ENCODE data around the gene SLC12A7. TPM values are rescaled to one million over a fixed set of nuclear protein-coding genes. Genes with fewer than 3 reads are reported as not detected.
A peak's percentile ranks its signal among the peaks of the same experiment; 100 is the strongest.
"Not testable (repeated sequence)": the region's sequence is repeated elsewhere in the genome, so short reads cannot be mapped to it uniquely, and the experiment has no call there.

The SLC12A7 gene
- total RNA-seq, 1 experiment from 2014 or later = 48.2 TPM

DNA sequence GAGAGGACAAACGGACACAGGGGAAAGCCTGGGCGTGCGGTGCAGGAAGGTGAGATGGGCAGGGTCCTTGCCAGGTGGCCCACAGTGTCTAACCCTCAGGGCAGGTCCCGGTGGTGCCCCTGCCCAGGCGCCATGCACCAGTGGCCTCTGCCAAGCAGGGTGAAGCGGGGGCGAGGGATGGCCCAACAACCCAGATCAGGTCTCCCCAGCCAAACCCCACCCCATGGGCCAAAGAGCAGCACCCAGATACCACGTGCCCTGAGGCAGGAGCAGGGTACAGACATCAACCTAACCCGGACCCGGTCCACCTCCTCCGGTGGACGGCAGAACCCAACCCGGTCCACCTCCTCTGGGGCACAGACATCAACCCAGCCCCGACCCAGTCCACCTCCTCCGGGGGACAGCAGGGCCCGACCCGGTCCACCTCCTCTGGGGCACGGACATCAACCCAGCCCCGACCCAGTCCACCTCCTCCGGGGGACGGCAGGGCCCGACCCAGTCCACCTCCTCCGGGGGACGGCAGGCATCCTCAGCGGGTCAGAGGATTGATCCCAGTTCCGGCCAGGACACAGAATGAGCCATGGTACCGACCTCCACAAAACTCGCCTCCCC lies 12.8 kb downstream of the SLC12A7 start:
- no peaks in the 10 kb centered on the region for H3F3A ChIP-seq (ENCODE audit: low read length, unreplicated experiment)

DNA sequence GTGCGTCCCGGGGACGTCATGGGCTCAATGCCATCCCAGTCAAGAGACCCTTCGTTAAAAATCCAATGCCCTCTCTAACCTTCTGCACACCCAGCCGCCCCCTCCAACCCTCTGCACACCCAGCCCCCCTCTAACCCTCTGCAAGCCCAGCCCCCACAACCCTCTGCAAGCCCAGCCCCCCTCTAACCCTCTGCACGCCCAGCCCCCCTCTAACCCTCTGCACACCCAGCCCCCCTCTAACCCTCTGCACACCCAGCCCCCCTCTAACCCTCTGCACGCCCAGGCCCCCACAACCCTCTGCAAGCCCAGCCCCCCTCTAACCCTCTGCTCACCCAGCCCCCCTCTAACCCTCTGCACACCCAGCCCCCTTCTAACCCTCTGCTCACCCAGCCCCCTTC lies 13.9 kb downstream of the SLC12A7 start:
- H3K27ac ChIP-seq (ENCODE audit: low read length); H2AFZ ChIP-seq (ENCODE audit: low read length); H3K27me3 ChIP-seq (ENCODE audit: low read length); intact Hi-C loops (cut with micrococcal nuclease); H3F3A ChIP-seq (ENCODE audit: low read length, unreplicated experiment); H3K9me2 ChIP-seq (replicated peaks; ENCODE audit: low read length); DNase-seq; CTCF ChIA-PET; H3K9ac ChIP-seq (ENCODE audit: low read length); BruUV-seq (replicated peaks); H3K4me2 ChIP-seq (ENCODE audit: low read length); H3K4me1 ChIP-seq (ENCODE audit: insufficient read depth, low read length); ATAC-seq; POLR2A ChIA-PET (ENCODE audit: unreplicated experiment); H3K9me3 ChIP-seq (ENCODE audit: low read length); H3K4me3 ChIP-seq (ENCODE audit: low read length): not testable (repeated sequence)
- Histone ChIP-seq H3K36me3 (ENCODE audit: low read depth, low read length) (peaks cover 14% of the 10 kb centered on the region; the same call in 1 of the 2 replicates), H4K20me1 (ENCODE audit: low read length) (peaks cover 66% of the 10 kb centered on the region), H3K79me2 (ENCODE audit: low read length) (peaks cover 40% of the 10 kb centered on the region)

More for the DNA sequence above, 12.8 kb downstream of the SLC12A7 start:
- no peak overlapping the region for H2AFZ ChIP-seq (ENCODE audit: low read length)
- no peaks in the 10 kb centered on the region for H3K9me2 ChIP-seq (replicated peaks; ENCODE audit: low read length)
- ChIA-PET POLR2A (ENCODE audit: unreplicated experiment) (no interaction called here), CTCF (no interaction called here)
- intact Hi-C loops (cut with micrococcal nuclease) = no loop called here
- H3K9ac ChIP-seq (ENCODE audit: low read length) = no peak overlapping the region
- H3K27me3 ChIP-seq (ENCODE audit: low read length) = no peaks in the 10 kb centered on the region
- no peaks in the 10 kb centered on the region for H3K4me1 ChIP-seq (ENCODE audit: insufficient read depth, low read length)
- ATAC-seq (peak; percentile 15; the same call in 1 of the 2 replicates), DNase-seq (no peak)
- H3K79me2 ChIP-seq (ENCODE audit: low read length) = peaks cover 51% of the 10 kb centered on the region
- H3K27ac ChIP-seq (ENCODE audit: low read length) = no peak overlapping the region
- TF ChIP-seq EZH2phosphoT487 (IDR thresholded peaks at IDR 0.05; ENCODE audit: borderline replicate concordance, low read length) (no peak), EZH2 (IDR thresholded peaks at IDR 0.05; ENCODE audit: low read length, unreplicated experiment) (no peak)
- TF ChIP-seq, protein P1, sequence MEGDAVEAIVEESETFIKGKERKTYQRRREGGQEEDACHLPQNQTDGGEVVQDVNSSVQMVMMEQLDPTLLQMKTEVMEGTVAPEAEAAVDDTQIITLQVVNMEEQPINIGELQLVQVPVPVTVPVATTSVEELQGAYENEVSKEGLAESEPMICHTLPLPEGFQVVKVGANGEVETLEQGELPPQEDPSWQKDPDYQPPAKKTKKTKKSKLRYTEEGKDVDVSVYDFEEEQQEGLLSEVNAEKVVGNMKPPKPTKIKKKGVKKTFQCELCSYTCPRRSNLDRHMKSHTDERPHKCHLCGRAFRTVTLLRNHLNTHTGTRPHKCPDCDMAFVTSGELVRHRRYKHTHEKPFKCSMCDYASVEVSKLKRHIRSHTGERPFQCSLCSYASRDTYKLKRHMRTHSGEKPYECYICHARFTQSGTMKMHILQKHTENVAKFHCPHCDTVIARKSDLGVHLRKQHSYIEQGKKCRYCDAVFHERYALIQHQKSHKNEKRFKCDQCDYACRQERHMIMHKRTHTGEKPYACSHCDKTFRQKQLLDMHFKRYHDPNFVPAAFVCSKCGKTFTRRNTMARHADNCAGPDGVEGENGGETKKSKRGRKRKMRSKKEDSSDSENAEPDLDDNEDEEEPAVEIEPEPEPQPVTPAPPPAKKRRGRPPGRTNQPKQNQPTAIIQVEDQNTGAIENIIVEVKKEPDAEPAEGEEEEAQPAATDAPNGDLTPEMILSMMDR (conservative IDR thresholded peaks at IDR 0.05; ENCODE audit: low read depth, low read length) = no peak
- H3K9me3 ChIP-seq (ENCODE audit: low read length) = no peaks in the 10 kb centered on the region
- no peak overlapping the region for H3K4me2 ChIP-seq (ENCODE audit: low read length)
- no TSS peak for BruUV-seq (replicated peaks)
- peaks cover 77% of the 10 kb centered on the region for H4K20me1 ChIP-seq (ENCODE audit: low read length)
- H3K36me3 ChIP-seq (ENCODE audit: low read depth, low read length) = peaks cover 10% of the 10 kb centered on the region; the same call in 1 of the 2 replicates
- no peak overlapping the region for H3K4me3 ChIP-seq (ENCODE audit: low read length)

DNA sequence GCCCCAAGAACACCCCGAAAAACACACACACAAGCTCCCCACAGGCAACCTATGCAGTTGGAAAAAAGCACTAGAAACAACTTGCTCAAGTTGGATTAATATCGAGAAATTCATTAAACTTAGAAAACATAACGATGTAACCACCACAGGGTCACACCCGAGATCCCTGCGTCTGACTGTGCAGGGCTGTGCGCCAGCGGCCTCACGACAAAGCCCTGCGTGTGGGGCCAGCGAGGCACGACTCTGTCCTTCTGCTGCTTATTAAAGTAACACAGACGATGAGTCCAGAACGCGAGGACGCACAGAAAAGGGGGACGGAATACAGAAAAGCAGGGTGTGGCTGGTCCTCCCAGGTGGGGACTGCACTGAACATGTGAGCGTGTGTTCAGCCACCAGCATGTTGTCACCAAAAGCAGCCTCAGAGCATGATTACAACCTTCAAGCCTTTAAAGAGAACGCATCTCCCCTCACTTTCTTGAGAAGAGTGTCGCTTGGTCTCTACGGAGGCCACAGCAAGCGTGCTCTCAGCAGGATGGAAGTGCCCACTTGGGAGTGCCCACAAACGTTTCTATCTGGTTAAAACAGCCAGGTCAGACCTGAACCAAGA lies 14.4 kb downstream of the SLC12A7 start:
- intact Hi-C loops (cut with micrococcal nuclease) = no loop called here
- no peaks in the 10 kb centered on the region for H3K9me2 ChIP-seq (replicated peaks; ENCODE audit: low read length)
- no peaks in the 10 kb centered on the region for H3K4me1 ChIP-seq (ENCODE audit: insufficient read depth, low read length)
- no peak overlapping the region for H3K9ac ChIP-seq (ENCODE audit: low read length)
- peaks cover 35% of the 10 kb centered on the region for H3K79me2 ChIP-seq (ENCODE audit: low read length)
- ChIA-PET CTCF (no interaction called here), POLR2A (ENCODE audit: unreplicated experiment) (no interaction called here)
- H2AFZ ChIP-seq (ENCODE audit: low read length) = no peak overlapping the region
- ATAC-seq (no peak), DNase-seq (no peak)
- H3F3A ChIP-seq (ENCODE audit: low read length, unreplicated experiment) = no peaks in the 10 kb centered on the region
- H3K36me3 ChIP-seq (ENCODE audit: low read depth, low read length) = peaks cover 14% of the 10 kb centered on the region; the same call in 1 of the 2 replicates
- no peak overlapping the region for H3K27ac ChIP-seq (ENCODE audit: low read length)
- no peak overlapping the region for H3K4me2 ChIP-seq (ENCODE audit: low read length)
- H3K4me3 ChIP-seq (ENCODE audit: low read length) = no peak overlapping the region
- TF ChIP-seq EZH2 (IDR thresholded peaks at IDR 0.05; ENCODE audit: low read length, unreplicated experiment) (no peak), EZH2phosphoT487 (IDR thresholded peaks at IDR 0.05; ENCODE audit: borderline replicate concordance, low read length) (no peak)
- TF ChIP-seq, protein P1 (conservative IDR thresholded peaks at IDR 0.05; ENCODE audit: low read depth, low read length) = no peak
- H3K27me3 ChIP-seq (ENCODE audit: low read length) = no peaks in the 10 kb centered on the region
- no peaks in the 10 kb centered on the region for H3K9me3 ChIP-seq (ENCODE audit: low read length)
- no TSS peak for BruUV-seq (replicated peaks)
- H4K20me1 ChIP-seq (ENCODE audit: low read length) = peaks cover 61% of the 10 kb centered on the region

All from PC-3 (cell line).